Effector memory CD8-positive, alpha-beta T cell (primary cell): ENCODE data around the gene MAP2K7.

ENCODE experiments used
- ATAC-seq: fragments of 150-1000 bp; cut with Tn5 transposase; replicated peaks from 2 replicates; pipeline ENCODE4 v1.10.0; 2021; ENCODE audit warnings: mild to moderate bottlenecking, moderate library complexity
- DNase-seq, 3 experiments: peaks; one replicate each; pipeline ENCODE4 v3.0.0; 2021
- H3K27ac Mint-ChIP-seq, 2 donors: one replicate each; pipeline ENCODE4 v1.8.0; 2022; ENCODE audit warnings: mild to moderate bottlenecking in 2 of 2, mixed read lengths in 2 of 2, moderate library complexity in 2 of 2
- H3K27me3 Mint-ChIP-seq, 2 donors: one replicate each; pipeline ENCODE4 v1.8.0; 2022; ENCODE audit warnings: mixed read lengths in 2 of 2
- H3K36me3 Mint-ChIP-seq: one replicate; pipeline ENCODE4 v1.8.0; 2022; ENCODE audit warnings: mild to moderate bottlenecking, moderate library complexity, mixed read lengths; ENCODE audit not compliant: insufficient read depth
- H3K4me1 Mint-ChIP-seq, 2 donors: one replicate each; pipeline ENCODE4 v1.8.0; 2022; ENCODE audit warnings: low read depth in 2 of 2, mixed read lengths in 2 of 2
- H3K4me3 Mint-ChIP-seq, 2 donors: one replicate each; pipeline ENCODE4 v1.8.0; 2022; ENCODE audit warnings: mild to moderate bottlenecking in 2 of 2, mixed read lengths in 2 of 2, moderate library complexity in 2 of 2
- H3K9me3 Mint-ChIP-seq, 2 donors: one replicate each; pipeline ENCODE4 v1.8.0; 2022; ENCODE audit warnings: mixed read lengths in 2 of 2

MAP2K7 gene

DNA sequence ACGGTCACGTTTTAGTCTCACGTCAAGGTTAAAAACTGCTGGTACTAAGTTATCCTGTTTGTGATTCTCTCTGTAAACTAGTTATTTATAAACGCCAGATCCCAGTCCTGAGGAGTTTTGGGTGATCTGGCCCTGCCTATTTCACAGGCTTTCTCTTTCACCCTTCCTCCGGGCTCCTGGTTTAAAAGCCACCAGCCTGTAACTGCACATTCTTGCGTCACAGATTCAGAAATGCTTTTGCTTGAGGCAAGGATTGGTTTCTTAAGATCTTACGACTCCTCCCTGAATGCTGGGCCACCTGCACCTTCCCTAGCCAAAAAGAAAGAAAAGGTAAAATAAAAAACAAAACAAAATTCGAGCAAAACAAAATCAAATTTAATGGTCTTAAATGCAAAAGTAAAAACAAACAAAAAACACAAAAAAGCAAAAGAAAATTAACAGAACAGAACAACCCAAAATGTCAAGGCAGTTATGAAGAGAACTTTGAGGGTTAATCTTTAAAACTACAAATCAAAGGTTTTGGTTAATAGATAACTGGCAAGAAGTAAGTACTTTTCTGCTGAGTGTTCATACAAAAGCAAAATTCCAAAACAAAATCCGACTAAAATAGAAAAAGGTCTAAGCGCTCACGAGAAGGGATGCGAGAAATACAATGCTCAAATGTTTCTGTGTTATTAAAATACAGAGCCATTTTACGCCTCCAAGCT, 58.4 kb downstream of the MAP2K7 start:
- H3K36me3 Mint-ChIP-seq: peaks cover 36% of the 10 kb centered on the region

GRCh38 chr19:7962644-7963268, 59.1 kb downstream of the MAP2K7 start:
- H3K27ac Mint-ChIP-seq: no peak overlapping the region
- no peaks in the 10 kb centered on the region for H3K27me3 Mint-ChIP-seq
- ATAC-seq: no peak
- H3K9me3 Mint-ChIP-seq: no peaks in the 10 kb centered on the region
- no peak overlapping the region for H3K4me3 Mint-ChIP-seq
- H3K4me1 Mint-ChIP-seq: no peaks in the 10 kb centered on the region
- DNase-seq: no peak
- H3K36me3 Mint-ChIP-seq: peaks cover 38% of the 10 kb centered on the region

More for the DNA sequence above, 58.4 kb downstream of the MAP2K7 start:
- ATAC-seq (no peak), DNase-seq (no peak)
- H3K27ac Mint-ChIP-seq: no peak overlapping the region
- H3K27me3 Mint-ChIP-seq: no peaks in the 10 kb centered on the region
- H3K4me1 Mint-ChIP-seq: peaks cover 0 to under 1% of the 10 kb centered on the region in 2 donors
- no peak overlapping the region for H3K4me3 Mint-ChIP-seq
- no peaks in the 10 kb centered on the region for H3K9me3 Mint-ChIP-seq

- no peaks in the 10 kb centered on the region for H3K4me1 Mint-ChIP-seq
- no peaks in the 10 kb centered on the region for H3K27me3 Mint-ChIP-seq
- no peak overlapping the region for H3K4me3 Mint-ChIP-seq
- peaks cover 39% of the 10 kb centered on the region for H3K36me3 Mint-ChIP-seq
- no peak for ATAC-seq
- no peak for DNase-seq
- no peaks in the 10 kb centered on the region for H3K9me3 Mint-ChIP-seq
- no peak overlapping the region for H3K27ac Mint-ChIP-seq
Observed at GRCh38 chr19:7963566-7963965, 59.9 kb downstream of the MAP2K7 start.
